NB4 (cell line): ENCODE results near the gene CACNA1D.

ENCODE experiments used
- DNase-seq: peaks from one replicate; pipeline ENCODE4 v3.0.0; 2010; ENCODE audit warnings: low read depth
- H3K4me3 ChIP-seq: one replicate; pipeline ENCODE4 v1.5.1; 2011; ENCODE audit warnings: mild to moderate bottlenecking, low read depth, low read length, moderate library complexity
- MYC ChIP-seq: IDR thresholded peaks from 2 replicates; pipeline ENCODE4 v1.6.1; 2011; ENCODE audit warnings: low read depth, low read length
- POLR2A ChIP-seq: IDR thresholded peaks from 2 replicates; pipeline ENCODE4 v1.6.1; 2011; ENCODE audit warnings: mild to moderate bottlenecking; ENCODE audit not compliant: insufficient read length; ENCODE audit errors: extremely low read depth
- TF ChIP-seq, protein P1 (sequence below): IDR thresholded peaks from 2 replicates; pipeline ENCODE4 v1.6.1; 2011; ENCODE audit warnings: low read depth, low read length
- TF ChIP-seq, protein P2 (sequence below): IDR thresholded peaks from one replicate; pipeline ENCODE4 v1.5.1; 2012; ENCODE audit warnings: low read depth, low read length

CACNA1D gene

DNA sequence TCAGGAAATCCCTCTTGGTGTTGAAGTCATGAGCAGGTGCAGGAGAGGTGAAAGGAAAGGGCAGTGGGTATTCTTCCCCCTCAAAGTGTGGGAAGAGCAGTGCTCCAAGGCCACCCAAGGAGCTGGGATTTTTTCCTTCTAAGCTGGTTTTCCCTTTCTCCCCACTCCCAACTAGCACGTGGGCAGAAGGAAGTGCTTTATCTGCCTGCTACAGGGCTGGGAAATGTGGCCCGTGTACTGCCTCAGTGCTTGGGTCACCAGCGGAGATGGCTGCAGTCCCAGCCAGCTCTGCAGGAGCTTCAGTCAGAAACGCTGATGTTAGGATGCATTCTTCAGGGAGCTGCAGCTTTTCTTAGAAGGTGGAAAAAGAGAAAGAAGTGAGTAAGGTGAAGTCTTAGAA, 99.2 kb downstream of the CACNA1D start:
- no peak overlapping the region for H3K4me3 ChIP-seq
- DNase-seq = no peak
- TF ChIP-seq POLR2A (no peak), MYC (no peak)
- TF ChIP-seq, protein P1, sequence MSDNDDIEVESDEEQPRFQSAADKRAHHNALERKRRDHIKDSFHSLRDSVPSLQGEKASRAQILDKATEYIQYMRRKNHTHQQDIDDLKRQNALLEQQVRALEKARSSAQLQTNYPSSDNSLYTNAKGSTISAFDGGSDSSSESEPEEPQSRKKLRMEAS = no peak
- TF ChIP-seq, protein P2, sequence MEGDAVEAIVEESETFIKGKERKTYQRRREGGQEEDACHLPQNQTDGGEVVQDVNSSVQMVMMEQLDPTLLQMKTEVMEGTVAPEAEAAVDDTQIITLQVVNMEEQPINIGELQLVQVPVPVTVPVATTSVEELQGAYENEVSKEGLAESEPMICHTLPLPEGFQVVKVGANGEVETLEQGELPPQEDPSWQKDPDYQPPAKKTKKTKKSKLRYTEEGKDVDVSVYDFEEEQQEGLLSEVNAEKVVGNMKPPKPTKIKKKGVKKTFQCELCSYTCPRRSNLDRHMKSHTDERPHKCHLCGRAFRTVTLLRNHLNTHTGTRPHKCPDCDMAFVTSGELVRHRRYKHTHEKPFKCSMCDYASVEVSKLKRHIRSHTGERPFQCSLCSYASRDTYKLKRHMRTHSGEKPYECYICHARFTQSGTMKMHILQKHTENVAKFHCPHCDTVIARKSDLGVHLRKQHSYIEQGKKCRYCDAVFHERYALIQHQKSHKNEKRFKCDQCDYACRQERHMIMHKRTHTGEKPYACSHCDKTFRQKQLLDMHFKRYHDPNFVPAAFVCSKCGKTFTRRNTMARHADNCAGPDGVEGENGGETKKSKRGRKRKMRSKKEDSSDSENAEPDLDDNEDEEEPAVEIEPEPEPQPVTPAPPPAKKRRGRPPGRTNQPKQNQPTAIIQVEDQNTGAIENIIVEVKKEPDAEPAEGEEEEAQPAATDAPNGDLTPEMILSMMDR = no peak

DNA sequence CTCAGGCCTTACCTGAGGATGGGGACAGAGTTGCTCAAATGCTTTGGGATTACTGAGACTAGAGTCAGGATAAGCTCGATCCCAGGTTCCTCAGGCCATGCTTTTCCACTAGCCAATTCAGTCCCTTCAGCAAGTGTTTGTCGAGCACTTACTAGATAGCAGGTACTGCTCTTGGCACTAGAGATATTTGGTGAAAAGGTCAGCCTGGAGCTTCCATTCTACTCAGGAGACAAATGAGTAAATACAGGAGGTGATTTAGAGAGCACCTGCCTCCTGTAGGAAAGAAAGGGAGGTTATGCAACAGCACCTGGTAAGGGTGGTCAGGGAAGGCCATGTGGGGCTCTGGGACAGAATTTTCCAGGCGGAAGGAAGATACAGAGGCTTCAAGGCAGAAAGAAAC, 99.9 kb downstream of the CACNA1D start:
- no peak overlapping the region for H3K4me3 ChIP-seq
- no peak for TF ChIP-seq MYC
- no peak for TF ChIP-seq POLR2A
- TF ChIP-seq, protein P2 = no peak
- TF ChIP-seq, protein P1 = no peak
- DNase-seq = no peak

DNA sequence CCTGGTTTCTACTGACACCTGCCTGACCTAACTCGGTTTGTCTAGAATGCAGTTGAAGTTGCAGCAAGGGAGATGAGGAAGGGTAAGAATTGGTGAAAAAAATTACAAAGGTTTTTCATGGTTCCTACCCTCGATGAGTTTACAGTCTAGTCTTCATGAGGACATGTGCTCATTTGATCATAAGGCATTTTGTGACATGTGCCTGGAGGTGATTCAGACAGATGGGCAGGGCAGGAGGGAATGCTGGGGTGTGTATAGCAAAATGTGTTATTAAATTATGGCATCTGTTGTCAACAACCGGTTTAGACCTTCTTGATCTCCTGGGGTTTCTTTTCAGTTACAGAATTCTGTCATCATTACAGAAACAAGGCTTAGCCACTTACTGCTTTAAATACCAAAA, 101.2 kb downstream of the CACNA1D start:
- TF ChIP-seq, protein P2 = no peak
- TF ChIP-seq MYC = no peak
- no peak overlapping the region for H3K4me3 ChIP-seq
- no peak for DNase-seq

DNA sequence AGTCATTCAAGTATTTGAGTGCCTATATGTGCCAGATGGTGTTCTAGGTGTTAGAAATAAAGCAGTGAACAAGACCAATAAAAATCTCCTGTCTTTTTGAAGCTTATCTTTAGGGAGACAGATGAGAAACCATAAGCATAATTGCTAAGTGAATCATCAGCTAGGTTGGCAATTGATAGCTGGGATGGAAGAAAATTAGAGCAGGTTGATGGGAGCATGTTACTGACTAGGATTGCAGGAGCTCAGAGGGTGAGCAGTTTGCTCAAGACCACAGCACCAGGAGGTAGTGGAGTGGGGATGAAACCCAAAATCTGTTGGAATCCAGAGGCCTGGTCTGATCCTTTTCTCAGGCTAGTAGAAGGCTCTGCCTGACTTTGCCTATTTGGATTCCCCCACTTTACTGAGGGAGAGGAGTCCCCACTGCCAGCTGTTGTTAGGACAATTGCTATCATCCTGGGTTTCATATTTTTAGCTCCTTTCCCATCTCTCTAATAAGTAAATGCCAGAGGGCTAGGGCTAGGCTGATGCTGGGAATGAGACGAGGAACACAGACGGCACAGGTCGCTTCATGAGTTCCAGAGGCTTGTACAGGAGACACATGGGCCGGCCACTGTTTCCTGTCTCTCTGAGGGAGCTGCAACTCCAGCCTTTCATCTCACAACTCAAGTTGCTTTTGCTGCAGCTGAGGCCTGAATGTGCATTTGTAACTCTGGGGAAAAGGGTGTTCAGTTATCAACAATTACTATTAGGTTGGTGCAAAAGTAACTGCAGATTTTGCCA, 102.9 kb downstream of the CACNA1D start:
- DNase-seq = no peak
- no peak overlapping the region for H3K4me3 ChIP-seq
- no peak for TF ChIP-seq MYC
- TF ChIP-seq, protein P1 = no peak

DNA sequence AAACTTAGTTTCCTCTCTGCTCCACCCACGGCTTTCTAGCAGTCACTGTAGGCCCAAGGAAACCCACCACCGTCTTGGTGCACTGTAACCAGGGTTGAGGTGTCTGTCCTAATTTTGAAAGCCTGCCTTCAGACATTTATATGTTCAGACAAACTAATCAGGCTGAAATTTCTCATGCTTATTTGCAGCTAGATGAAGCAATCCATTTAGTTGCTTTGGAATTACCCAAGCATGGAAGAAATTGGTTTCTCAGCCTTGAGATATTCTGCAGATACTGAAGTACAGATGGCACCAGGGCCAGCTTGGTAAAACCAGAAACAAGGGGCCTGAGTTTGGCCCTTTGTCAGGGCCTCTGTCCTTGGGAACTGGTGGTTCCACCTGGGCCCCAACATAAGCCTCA, 105.4 kb downstream of the CACNA1D start:
- no peak for DNase-seq
- TF ChIP-seq, protein P1 = no peak
- TF ChIP-seq POLR2A = no peak
- TF ChIP-seq MYC = no peak
- TF ChIP-seq, protein P2 = no peak
- no peak overlapping the region for H3K4me3 ChIP-seq

DNA sequence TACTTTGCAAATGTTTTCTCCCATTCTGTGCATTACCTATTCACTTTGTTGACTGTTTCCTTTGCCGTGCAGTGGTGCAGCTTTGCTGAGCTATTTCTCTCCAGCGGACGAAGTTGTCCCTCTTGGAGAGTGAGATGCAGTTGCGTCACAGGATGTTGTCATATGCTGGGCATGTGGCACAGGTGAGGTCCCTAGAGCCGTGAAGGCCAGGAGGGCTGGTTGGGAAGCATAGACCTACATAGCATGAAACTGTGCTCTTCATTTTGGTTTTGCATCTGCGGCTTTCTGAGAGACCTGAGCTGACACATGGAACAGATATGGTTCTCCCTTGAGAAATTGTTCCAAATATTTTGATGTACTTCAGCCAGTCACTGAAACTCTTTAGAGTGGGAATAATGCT, 108.5 kb downstream of the CACNA1D start:
- no peak overlapping the region for H3K4me3 ChIP-seq
- TF ChIP-seq, protein P2 = no peak
- TF ChIP-seq, protein P1 = no peak
- TF ChIP-seq MYC = no peak
- TF ChIP-seq POLR2A = no peak
- no peak for DNase-seq
